ENCODE measurements around the gene SLC18A2. TPM values are rescaled to one million over a fixed set of nuclear protein-coding genes. Genes with fewer than 3 reads are reported as not detected.
A peak's percentile ranks its signal among the peaks of the same experiment; 100 is the strongest.

Gene SLC18A2
- total and polyA plus RNA-seq, 10 of the 15 experiments (the other 5 are each of a cell fraction or from before 2014, with no cell fraction given), result 0.06 to 1.1 (median 0.25) TPM; not detected in 5

GRCh38 chr10:117216611-117217195 lies 24.2 kb upstream of the SLC18A2 start (continued):
- TF ChIP-seq ZBTB4 (CRISPR knock-in tag; IDR thresholded peaks at IDR 0.05), result no peak
- 0 out of 2 replicates have a peak, but pooled peaks have one; percentile 25 for TF ChIP-seq STAT1 (conservative IDR thresholded peaks at IDR 0.05)
- TF ChIP-seq RB1 (IDR thresholded peaks at IDR 0.05; ENCODE audit: borderline replicate concordance), result peak; percentile 91; the same call in 1 of the 2 replicates
- no peak for TF ChIP-seq NRF1 (conservative IDR thresholded peaks at IDR 0.05; ENCODE audit: low read depth, low read length)
- TF ChIP-seq BCL11A (IDR thresholded peaks at IDR 0.05; ENCODE audit: low read depth, low read length), result no peak
- TF ChIP-seq YY1 (IDR thresholded peaks at IDR 0.05; ENCODE audit: low read depth, low read length), result peak; percentile 85
- TF ChIP-seq SRF (IDR thresholded peaks at IDR 0.05; ENCODE audit: low read depth in 2 of 2, low read length in 2 of 2), result no peak
- no peak for TF ChIP-seq RAD51 (IDR thresholded peaks at IDR 0.05)
- no peak for TF ChIP-seq FOXM1 (IDR thresholded peaks at IDR 0.05; ENCODE audit: low read depth, low read length)
- TF ChIP-seq E4F1 (IDR thresholded peaks at IDR 0.05; ENCODE audit: borderline replicate concordance, partially characterized antibody), result no peak
- peak; percentile 72 for TF ChIP-seq CHD2 (IDR thresholded peaks at IDR 0.05; ENCODE audit: borderline replicate concordance, low read depth, low read length)
- TF ChIP-seq CTCF (IDR thresholded peaks at IDR 0.05 in 2 of 3, conservative IDR thresholded peaks at IDR 0.05 in 1 of 3; ENCODE audit: control insufficient read depth in 2 of 3, extremely low read depth in 1 of 3, insufficient read depth in 1 of 3, low read depth in 3 of 3, low read length in 3 of 3), result peak; percentile 99 to 100 (median 100)
- TF ChIP-seq JUND (IDR thresholded peaks at IDR 0.05; ENCODE audit: low read depth, low read length), result 0 out of 2 replicates have a peak, but pooled peaks have one; percentile 23
- no peak for TF ChIP-seq FOXK2 (IDR thresholded peaks at IDR 0.05)
- no peak for TF ChIP-seq USF2 (IDR thresholded peaks at IDR 0.05; ENCODE audit: borderline replicate concordance, low read depth, low read length)
- TF ChIP-seq POU2F2 (IDR thresholded peaks at IDR 0.05; ENCODE audit: borderline replicate concordance, low read depth, low read length), result peak; percentile 76; the same call in 2 of the 3 replicates
- peak; percentile 73; the same call in 1 of the 2 replicates for TF ChIP-seq ATF3 (IDR thresholded peaks at IDR 0.05; ENCODE audit: borderline replicate concordance, extremely low read depth, low read depth, low read length)
- TF ChIP-seq, protein P1, sequence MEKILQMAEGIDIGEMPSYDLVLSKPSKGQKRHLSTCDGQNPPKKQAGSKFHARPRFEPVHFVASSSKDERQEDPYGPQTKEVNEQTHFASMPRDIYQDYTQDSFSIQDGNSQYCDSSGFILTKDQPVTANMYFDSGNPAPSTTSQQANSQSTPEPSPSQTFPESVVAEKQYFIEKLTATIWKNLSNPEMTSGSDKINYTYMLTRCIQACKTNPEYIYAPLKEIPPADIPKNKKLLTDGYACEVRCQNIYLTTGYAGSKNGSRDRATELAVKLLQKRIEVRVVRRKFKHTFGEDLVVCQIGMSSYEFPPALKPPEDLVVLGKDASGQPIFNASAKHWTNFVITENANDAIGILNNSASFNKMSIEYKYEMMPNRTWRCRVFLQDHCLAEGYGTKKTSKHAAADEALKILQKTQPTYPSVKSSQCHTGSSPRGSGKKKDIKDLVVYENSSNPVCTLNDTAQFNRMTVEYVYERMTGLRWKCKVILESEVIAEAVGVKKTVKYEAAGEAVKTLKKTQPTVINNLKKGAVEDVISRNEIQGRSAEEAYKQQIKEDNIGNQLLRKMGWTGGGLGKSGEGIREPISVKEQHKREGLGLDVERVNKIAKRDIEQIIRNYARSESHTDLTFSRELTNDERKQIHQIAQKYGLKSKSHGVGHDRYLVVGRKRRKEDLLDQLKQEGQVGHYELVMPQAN (conservative IDR thresholded peaks at IDR 0.05), result no peak

Data from GM12878 (cell line).